ENCODE measurements around the gene MIEN1.

The MIEN1 gene

GRCh38 chr17:39703913-39704312 is 26.4 kb downstream of the MIEN1 start:
- intact Hi-C loops (cut with DNase I; ENCODE audit: low total_unique reads) = no loop called here
- peak overlapping the region; percentile 81 to 98 for H3K27ac ChIP-seq
- H3K9me3 ChIP-seq = no peaks in the 10 kb centered on the region
- H3K27me3 ChIP-seq = no peaks in the 10 kb centered on the region
- peaks cover 0 to 73% (median 62%) of the 10 kb centered on the region in 4 donors for H3K4me1 ChIP-seq
- no peak for DNase-seq
- no peak for TF ChIP-seq CTCF (IDR thresholded peaks at IDR 0.05)
- no peak overlapping the region for H3K4me3 ChIP-seq
- H3K36me3 ChIP-seq = peaks cover 19 to 23% (median 22%) of the 10 kb centered on the region in 3 donors

GRCh38 chr17:39702901-39703893 is 27.1 kb downstream of the MIEN1 start:
- peaks cover 0 to 74% (median 61%) of the 10 kb centered on the region in 4 donors for H3K4me1 ChIP-seq
- no peaks in the 10 kb centered on the region for H3K9me3 ChIP-seq
- no peak for DNase-seq
- peak overlapping the region; percentile 81 to 98 for H3K27ac ChIP-seq
- H3K4me3 ChIP-seq = no peak overlapping the region
- peaks cover 12 to 16% (median 14%) of the 10 kb centered on the region in 3 donors for H3K36me3 ChIP-seq
- no peaks in the 10 kb centered on the region for H3K27me3 ChIP-seq
- intact Hi-C loops (cut with DNase I; ENCODE audit: low total_unique reads) = no loop called here
- no peak for TF ChIP-seq CTCF (IDR thresholded peaks at IDR 0.05)

GRCh38 chr17:39701784-39702422 is 28.4 kb downstream of the MIEN1 start:
- Histone ChIP-seq H3K27ac (peak overlapping the region; percentile 93 to 98), H3K4me1 (peaks cover 0 to 69% (median 55%) of the 10 kb centered on the region in 4 donors), H3K4me3 (peak overlapping the region; percentile 78 to 100), H3K36me3 (peaks cover 0 to 3% (median 2%) of the 10 kb centered on the region in 3 donors), H3K9me3 (no peaks in the 10 kb centered on the region), H3K27me3 (no peaks in the 10 kb centered on the region)
- DNase-seq = no peak
- no peak for TF ChIP-seq CTCF (IDR thresholded peaks at IDR 0.05)
- intact Hi-C loops (cut with DNase I; ENCODE audit: low total_unique reads) = no loop called here

DNA sequence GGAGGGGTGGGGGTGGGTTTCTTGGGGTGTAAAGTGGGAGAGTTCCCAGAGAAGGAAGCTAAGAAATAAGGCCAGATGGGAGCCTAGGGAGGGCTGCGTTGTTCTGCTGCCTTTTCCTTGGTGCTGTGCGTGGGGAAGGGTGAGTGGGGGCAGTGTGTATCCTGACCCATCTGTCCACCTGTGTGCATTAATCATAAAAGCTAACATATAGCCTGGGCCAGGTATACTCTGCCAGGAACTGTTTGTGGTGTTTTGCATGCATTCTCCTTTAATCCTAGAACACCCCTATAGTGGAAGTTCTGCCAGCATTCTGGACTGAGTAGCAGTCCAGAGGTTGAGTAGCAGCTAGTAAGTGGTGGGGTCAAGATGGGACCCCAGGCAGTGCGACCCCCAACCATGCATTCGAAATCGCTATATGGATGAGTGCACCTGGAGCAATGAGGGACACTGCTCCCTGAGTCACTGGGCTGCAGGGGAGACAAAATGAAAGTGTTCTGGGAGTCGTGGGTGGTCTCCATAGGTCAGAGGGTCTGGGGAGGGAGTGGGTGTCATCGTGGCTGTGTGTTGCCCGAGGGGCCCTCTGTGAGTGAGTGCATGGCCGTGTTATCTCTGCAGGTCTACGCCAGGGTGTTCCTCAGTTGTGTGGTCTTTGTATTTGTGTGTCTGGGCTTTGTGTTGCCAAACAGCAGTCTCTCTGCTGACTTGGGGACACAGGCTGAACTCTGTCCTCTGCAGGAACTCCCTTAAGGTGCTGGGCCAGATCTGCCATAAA is 29.1 kb downstream of the MIEN1 start:
- Histone ChIP-seq H3K27ac (peak overlapping the region; percentile 93 to 98), H3K9me3 (no peaks in the 10 kb centered on the region), H3K27me3 (no peaks in the 10 kb centered on the region), H3K4me3 (peak overlapping the region; percentile 78 to 100), H3K4me1 (peaks cover 0 to 62% (median 48%) of the 10 kb centered on the region in 4 donors), H3K36me3 (no peaks in the 10 kb centered on the region)
- TF ChIP-seq CTCF (IDR thresholded peaks at IDR 0.05) = no peak
- intact Hi-C loops (cut with DNase I; ENCODE audit: low total_unique reads) = no loop called here
- no peak for DNase-seq

All from tibial artery (tissue), 4 donors.